Fibroblast of villous mesenchyme (primary cell): ENCODE results near the gene DHX32. TPM values are rescaled to one million over a fixed set of nuclear protein-coding genes. Genes with fewer than 3 reads are reported as not detected.

Experiments
- DNase-seq: peaks from one replicate; pipeline ENCODE4 v3.0.0-alpha.2; 2010; ENCODE audit warnings: low read depth
- H3K4me3 ChIP-seq: 2 replicates; pipeline ENCODE4 v1.5.1; 2011; ENCODE audit warnings: low read depth, mild to moderate bottlenecking, low read length
- total RNA-seq: library from RNA; depleted of rRNA; stranded (reverse); fragments of >200 nt; gene quantifications from 2 replicates; pipeline ENCODE4 v1.2.3, GENCODE V29; 2012
- TF ChIP-seq, protein P1 (sequence below): IDR thresholded peaks from 2 replicates; pipeline ENCODE4 v1.5.1; 2012; ENCODE audit warnings: low read depth, mild to moderate bottlenecking, low read length; ENCODE audit not compliant: insufficient read depth

DHX32 gene
- total RNA-seq, 1 donor = 48.8 TPM

DNA sequence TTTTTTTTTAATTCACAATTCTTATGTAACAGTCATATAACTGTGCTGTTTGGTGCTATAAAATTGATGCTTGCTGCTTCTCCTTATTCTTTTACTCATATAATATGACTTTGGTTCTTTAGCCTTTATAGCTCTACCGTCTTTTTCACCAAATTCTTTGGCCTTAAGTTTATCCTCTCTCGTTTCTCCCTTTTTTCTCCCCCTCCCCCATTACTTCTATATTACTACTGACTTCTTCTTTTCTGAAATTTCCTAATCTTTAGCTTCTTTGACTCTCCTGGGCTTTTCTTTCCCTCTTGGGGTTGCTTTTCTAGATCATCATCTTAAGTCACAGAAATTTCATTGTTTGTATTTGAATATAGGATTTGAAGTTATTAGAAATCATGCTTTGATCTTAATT lies 54.0 kb downstream of the DHX32 start:
- H3K4me3 ChIP-seq = no peak overlapping the region
- TF ChIP-seq, protein P1, sequence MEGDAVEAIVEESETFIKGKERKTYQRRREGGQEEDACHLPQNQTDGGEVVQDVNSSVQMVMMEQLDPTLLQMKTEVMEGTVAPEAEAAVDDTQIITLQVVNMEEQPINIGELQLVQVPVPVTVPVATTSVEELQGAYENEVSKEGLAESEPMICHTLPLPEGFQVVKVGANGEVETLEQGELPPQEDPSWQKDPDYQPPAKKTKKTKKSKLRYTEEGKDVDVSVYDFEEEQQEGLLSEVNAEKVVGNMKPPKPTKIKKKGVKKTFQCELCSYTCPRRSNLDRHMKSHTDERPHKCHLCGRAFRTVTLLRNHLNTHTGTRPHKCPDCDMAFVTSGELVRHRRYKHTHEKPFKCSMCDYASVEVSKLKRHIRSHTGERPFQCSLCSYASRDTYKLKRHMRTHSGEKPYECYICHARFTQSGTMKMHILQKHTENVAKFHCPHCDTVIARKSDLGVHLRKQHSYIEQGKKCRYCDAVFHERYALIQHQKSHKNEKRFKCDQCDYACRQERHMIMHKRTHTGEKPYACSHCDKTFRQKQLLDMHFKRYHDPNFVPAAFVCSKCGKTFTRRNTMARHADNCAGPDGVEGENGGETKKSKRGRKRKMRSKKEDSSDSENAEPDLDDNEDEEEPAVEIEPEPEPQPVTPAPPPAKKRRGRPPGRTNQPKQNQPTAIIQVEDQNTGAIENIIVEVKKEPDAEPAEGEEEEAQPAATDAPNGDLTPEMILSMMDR = no peak
- no peak for DNase-seq

GRCh38 chr10:125824736-125825135 lies 56.4 kb downstream of the DHX32 start:
- TF ChIP-seq, protein P1 = no peak
- peak overlapping the region; percentile 100 for H3K4me3 ChIP-seq
- no peak for DNase-seq

DNA sequence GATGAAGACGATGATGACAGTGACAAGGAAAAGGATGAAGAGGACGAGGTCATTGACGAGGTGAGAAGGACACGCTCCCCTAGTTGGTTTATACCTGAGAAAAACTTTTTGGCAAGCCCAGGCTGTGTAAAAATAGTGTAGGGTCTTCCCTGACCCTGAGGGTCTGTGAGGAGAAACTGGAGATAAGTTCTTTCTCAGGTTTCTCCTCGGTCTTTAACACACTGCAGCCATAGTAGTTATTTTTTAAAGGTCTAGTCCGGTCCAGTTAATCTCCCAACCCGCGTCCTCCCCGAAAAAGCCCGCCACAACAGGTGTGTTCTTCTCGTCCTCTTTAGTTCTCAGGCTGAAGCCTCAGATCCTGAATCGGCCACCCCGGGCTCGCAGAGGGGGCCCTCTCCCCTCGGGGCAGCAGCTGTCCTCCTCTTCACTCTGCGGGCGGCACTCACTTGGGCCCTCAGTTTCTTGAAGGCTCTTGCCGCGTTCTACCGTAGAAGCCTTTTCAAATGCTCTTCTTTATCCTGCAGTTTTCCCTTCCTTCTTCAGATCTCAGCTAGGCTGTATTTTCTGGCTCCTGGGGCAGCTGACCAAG lies 57.3 kb downstream of the DHX32 start:
- peak overlapping the region; percentile 100 for H3K4me3 ChIP-seq
- DNase-seq = peak; percentile 12
- TF ChIP-seq, protein P1 = no peak

GRCh38 chr10:125822878-125823662 lies 58.0 kb downstream of the DHX32 start, which contains the start of the genes BCCIP and UROS:
TSS of gene BCCIP (plus strand) at chr10:125823546. CDS start at chr10:125823558, 12 bp downstream.
TSS of gene UROS (minus strand) at chr10:125823258. CDS start at chr10:125816499, 6,759 bp downstream.
- peak; percentile 93 for DNase-seq
- TF ChIP-seq, protein P1 = no peak
- H3K4me3 ChIP-seq = peak within 1 kb of the TSS; percentile 100

DNA sequence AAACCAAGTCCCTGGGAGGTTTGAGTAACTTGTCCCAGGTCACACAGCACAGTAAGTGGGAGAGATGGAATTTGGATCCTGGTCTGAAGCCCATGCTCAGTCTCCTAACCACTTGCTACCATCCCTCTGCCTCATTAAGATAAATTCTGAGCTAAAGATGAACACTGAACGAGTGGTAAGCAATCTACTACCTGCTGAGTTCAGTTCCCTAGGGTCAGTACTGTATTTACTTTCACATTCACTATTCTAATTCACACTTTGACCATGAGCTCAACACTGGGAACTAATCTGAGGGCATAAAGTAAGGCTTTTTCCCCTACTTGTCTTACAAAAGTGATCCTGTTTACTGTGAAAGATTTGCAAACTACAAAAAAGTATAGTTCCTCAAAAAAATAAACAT lies 60.4 kb downstream of the DHX32 start:
- no peak for DNase-seq
- no peak overlapping the region for H3K4me3 ChIP-seq
- TF ChIP-seq, protein P1 = no peak

- no peak for DNase-seq
- TF ChIP-seq, protein P1 = no peak
- no peak overlapping the region for H3K4me3 ChIP-seq
These were observed 63.6 kb downstream of the DHX32 start for GRCh38 chr10:125817337-125817946.
